KOPT-K1 (cell line): ENCODE data around the gene POU2F3.

ENCODE experiments used
- H3K27ac ChIP-seq: fragments of 200-600 bp; sonication (generic); 2 replicates; pipeline ENCODE4 v1.5.1; 2016; ENCODE audit warnings: antibody characterized with exemption, mild to moderate bottlenecking, low read depth, low read length; ENCODE audit not compliant: poor library complexity, severe bottlenecking
- H3K36me3 ChIP-seq: fragments of 200-600 bp; sonication (generic); 2 replicates; pipeline ENCODE4 v1.5.1; 2017; ENCODE audit warnings: antibody characterized with exemption, mild to moderate bottlenecking, low read length, moderate library complexity; ENCODE audit not compliant: insufficient read depth
- H3K9me3 ChIP-seq: fragments of 200-600 bp; sonication (generic); 2 replicates; pipeline ENCODE4 v1.5.1; 2017; ENCODE audit warnings: antibody characterized with exemption, low read length, mild to moderate bottlenecking; ENCODE audit not compliant: insufficient read depth, poor library complexity, severe bottlenecking

Gene POU2F3

DNA sequence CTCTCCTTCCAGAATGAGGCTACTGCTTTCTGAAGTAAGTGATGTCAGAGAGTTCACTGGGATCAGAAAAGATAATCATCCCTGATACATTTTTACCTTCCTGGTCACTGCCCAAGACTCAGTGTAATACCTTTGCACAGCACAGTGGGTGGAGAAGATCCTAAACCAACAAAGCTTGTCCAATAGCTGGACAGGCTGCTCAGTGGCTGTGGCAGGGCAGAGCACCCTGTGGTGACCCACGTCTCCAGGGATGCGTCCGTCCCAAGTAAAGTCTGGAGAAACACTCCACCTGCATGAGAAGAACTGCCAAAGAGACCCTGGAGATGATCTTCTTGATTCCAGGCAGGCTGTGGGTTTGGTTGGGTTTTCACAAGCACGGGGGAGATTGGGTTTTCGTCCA lies 54.2 kb downstream of the POU2F3 start:
- Histone ChIP-seq H3K9me3 (no peaks in the 10 kb centered on the region), H3K27ac (no peak overlapping the region), H3K36me3 (no peaks in the 10 kb centered on the region)

DNA sequence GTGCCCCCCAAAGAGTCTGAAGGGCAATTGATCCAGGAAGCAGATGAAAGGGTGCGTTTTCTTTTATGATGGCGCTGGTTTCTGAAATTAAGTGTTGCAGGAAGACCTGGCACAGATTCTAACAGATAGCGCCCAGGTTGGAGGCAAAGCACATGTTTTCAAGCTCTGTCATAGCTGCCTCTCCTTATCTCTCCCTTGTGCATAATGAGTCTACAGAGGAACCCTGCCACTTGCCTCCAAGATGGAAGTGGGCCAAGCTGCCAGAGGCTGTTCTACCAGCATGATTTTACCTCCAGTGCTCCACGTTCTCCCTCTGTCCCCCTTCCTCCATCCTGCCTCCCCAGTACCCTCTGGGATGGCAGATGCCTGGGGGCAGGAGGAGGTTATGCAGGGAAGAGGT lies 55.2 kb downstream of the POU2F3 start:
- H3K36me3 ChIP-seq = no peaks in the 10 kb centered on the region
- H3K27ac ChIP-seq = no peak overlapping the region
- H3K9me3 ChIP-seq = no peaks in the 10 kb centered on the region

DNA sequence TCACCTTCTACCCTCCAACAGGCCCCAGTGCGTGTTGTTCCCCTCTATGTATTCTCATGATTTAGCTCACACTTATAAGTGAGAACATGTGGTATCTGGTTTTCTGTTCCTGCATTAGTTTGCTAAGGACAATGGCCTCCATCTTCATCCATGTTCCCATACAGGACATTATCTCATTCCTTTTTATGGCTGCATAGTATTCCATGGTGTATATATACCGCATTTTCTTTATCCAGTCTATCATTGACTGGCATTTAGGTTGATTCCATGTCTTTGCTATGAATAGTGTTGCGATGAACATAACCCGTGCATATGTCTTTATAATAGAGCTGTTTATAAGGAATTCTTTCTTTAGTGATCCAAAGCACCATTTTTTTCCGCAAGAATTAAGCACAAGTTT lies 56.6 kb downstream of the POU2F3 start:
- Histone ChIP-seq H3K27ac (no peak overlapping the region), H3K36me3 (no peaks in the 10 kb centered on the region), H3K9me3 (no peaks in the 10 kb centered on the region)

DNA sequence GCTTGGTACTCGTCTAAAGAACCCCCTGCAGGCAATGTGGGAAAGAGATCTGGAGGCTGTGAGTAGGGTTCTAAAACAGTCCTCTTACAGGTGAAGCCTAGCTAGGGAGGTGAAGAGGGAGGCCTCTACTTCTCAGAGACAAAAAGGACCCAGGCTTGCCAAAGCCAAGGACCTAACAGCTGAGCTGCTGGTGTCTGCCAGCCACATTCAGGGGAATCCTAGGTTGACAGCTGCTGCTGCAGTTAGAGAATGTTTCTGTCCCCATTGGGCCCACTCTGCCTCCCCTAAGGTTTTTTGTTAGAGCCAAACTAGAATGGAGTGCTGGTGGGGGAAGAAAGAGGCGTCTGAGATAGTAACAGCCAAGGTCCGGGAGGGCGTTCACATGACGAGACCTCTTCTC lies 58.5 kb downstream of the POU2F3 start:
- no peaks in the 10 kb centered on the region for H3K9me3 ChIP-seq
- H3K27ac ChIP-seq = no peak overlapping the region

DNA sequence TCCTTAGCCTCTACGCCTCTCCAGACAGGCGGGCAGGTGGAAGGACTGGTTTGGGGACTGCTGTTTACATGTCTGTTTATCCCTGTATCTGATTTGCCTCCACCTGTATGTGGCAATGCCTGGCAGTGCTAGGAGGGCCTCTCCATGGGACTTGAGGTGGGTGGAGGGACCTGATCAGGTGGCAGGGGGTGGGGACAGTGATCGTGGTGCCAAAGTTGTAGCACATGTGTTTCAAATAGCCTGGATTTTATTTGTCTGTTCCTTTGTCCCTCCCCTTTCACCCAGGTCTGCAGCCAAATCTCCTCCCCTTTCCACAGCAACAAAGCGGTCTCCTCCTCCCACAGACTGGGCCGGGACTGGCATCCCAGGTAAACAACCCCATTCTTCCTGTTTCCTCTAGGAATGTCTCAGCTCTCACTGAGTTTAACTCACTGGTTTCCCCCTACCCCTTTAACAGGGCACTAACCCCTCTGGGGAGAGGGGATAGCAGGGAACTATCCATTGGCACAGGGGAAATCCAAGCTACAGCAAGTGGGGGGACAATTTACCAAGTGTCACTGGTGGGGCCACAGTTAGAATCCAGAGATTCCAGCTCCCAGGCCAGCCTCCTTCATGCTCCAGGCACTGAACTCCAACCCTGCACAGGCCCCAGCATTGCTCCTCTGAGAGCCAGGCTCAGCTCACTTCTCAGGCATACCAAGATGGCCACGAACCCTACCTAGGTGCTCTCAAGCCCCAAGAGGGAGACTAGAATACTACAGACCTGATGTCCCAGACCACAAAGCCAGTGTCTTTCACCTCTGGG lies 62.3 kb downstream of the POU2F3 start:
- Histone ChIP-seq H3K36me3 (no peaks in the 10 kb centered on the region), H3K9me3 (no peaks in the 10 kb centered on the region), H3K27ac (no peak overlapping the region)

More for the DNA sequence above, 58.5 kb downstream of the POU2F3 start:
- H3K36me3 ChIP-seq = no peaks in the 10 kb centered on the region

DNA sequence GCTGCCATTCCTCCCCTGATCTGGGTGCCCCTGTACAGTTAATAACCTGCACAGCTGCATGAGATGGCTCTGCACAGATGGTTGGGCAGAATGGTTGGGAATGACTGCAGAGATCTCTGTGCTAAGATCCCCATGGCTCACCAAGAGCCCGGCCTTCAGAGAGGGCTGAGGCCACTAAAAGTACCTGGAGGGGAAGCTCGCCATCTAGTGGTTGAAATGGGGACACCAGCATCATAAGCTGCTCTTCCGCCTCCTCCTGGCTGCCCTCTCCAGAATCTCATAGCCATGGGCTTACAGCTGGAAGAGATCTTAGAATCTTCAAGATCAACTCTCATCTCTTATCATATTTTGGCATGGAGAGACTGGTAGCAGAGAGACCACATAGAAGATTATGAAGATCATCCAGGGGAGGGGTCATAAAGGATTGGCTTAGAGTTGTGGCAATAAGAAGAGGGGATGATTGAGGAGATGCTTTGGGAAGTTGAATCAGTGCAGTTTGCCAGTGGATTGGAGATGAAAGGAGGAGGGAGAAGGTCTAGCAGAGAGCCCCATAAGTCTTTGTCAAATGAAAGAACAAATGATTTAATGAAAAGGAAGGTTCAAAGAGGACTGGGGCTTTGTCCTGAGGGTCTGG lies 63.2 kb downstream of the POU2F3 start:
- Histone ChIP-seq H3K9me3 (no peaks in the 10 kb centered on the region), H3K36me3 (no peaks in the 10 kb centered on the region), H3K27ac (no peak overlapping the region)

DNA sequence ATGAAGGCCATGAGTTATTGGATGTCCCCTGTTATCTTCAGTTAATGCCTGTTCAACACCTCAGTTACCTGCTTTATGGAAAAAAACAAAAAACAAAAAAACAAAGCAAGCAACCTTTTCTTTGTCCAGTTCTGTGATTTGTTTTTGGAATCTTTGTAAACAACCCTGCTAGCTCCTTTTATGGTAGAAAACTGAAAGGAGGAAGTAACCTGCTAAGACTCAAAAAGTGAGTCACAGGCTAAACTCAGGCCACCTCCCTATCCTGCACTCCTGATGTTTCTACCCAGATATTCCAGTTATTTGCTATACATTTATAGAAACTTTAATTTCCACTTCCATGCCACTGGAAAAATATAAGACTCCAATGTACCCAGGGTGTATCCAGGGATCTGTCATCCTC lies 64.6 kb downstream of the POU2F3 start:
- H3K36me3 ChIP-seq = no peaks in the 10 kb centered on the region
- H3K9me3 ChIP-seq = no peaks in the 10 kb centered on the region
- no peak overlapping the region for H3K27ac ChIP-seq

DNA sequence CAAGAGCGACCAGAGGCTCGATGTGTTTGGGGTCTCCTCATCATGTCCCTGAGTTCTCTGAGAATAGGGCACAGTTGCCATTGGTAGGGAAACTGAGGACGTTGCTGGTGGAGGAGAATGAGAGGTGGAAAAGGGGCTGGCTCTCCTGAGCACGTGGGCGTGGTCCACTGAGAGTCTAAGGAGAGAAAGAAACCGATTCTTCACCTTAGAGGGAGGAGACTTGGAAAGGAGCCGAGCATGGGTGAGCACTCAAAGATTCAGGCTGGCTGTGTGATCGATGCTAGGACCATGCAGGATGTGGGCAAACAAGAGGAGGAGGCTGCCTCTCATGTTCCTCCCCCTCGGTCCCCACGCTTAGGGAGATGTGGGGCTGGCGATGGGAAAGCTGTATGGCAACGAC lies 65.3 kb downstream of the POU2F3 start:
- Histone ChIP-seq H3K27ac (no peak overlapping the region), H3K36me3 (no peaks in the 10 kb centered on the region), H3K9me3 (no peaks in the 10 kb centered on the region)

DNA sequence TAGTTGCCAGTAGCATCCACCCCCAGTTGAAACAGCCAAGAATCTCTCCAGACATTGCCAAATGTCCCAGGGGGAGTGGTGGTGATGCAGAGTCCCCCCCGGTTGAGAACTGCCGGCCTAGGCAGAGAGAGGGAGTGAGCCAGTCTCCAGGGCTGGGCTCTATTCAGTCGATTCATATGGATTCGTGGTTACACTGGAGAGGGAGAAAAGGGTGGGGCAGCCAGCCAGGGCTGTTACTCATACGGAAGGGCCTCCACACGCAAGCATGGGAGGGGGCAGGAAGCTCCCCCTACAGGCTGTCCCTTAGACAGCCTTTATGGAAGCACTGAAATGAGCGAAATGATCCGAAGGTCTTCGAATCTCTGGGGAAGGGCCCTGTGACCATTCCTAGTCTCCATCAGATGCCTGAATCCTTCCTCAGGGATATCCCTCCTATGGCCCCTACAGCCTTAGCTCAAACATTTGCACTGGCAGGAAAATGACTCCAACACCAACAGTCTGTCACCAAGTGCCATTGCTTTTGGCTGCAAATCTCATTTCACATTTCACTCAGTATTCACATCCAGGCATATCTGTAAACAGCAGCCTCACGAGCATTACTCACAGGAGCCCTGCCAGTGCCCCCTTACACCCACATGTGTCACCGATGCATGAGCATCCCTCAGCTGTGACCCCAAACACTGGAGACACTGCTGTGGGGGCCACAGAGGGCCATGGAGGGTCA lies 66.7 kb downstream of the POU2F3 start:
- Histone ChIP-seq H3K36me3 (no peaks in the 10 kb centered on the region), H3K27ac (no peak overlapping the region)

DNA sequence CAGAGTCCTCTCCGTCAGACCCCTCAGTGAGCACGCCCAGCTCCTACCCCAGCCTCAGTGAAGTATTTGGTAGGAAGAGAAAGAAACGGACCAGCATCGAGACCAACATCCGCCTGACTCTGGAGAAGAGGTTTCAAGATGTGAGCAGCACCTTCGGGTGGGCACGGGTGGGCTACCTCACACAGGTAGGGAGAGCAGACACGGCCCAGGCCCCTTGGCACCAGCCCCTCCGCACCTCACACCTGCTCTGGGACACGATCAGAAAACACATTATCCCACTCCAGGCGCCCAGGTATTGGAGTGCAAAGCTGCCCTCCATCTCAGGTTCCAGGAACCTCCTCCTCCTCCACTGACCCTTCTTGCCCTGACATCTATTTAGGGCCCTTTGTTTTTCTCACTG lies 67.5 kb downstream of the POU2F3 start:
- Histone ChIP-seq H3K27ac (no peak overlapping the region), H3K36me3 (no peaks in the 10 kb centered on the region), H3K9me3 (no peaks in the 10 kb centered on the region)

More for the DNA sequence above, 66.7 kb downstream of the POU2F3 start:
- H3K9me3 ChIP-seq = no peaks in the 10 kb centered on the region

DNA sequence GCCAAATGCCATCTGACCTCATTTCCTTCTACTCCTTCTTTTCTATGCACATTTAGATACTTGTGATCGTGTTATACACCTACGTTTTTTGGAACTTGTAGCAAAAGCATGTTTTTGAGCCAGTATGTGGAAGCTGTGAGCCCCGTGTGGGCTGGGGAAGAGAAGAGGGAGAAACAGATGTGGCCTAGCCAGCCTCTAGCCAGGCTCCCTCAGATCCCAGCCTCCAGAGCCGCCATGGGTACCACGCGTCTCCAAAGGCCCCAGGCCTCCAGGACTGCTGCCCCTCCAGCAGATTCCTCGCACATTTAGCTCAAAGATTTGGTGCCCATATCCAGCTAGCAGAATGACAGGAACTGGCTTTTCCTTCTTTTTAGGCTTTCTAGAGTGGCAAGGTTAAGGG lies 68.1 kb downstream of the POU2F3 start:
- Histone ChIP-seq H3K27ac (no peak overlapping the region), H3K9me3 (no peaks in the 10 kb centered on the region), H3K36me3 (no peaks in the 10 kb centered on the region)

DNA sequence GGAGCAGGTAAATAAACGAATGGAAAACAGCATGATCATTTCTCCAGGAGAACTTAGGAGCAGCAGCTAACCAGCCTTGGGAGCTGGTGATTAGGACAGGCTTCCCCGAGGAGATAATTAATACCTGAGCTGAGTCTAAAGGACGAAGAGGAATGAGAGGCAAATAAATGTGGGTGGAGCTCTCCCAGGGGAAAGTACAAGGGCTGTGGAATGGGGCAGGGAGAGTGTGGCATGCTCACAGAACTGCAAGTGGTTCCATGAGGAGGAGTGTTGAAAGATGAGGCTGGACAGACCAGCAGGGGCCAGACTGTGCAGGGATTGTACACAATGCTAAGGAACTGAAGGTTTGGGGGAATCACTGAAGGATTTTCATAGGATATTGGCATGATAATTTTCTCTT lies 70.9 kb downstream of the POU2F3 start:
- Histone ChIP-seq H3K9me3 (no peaks in the 10 kb centered on the region), H3K36me3 (no peaks in the 10 kb centered on the region)

DNA sequence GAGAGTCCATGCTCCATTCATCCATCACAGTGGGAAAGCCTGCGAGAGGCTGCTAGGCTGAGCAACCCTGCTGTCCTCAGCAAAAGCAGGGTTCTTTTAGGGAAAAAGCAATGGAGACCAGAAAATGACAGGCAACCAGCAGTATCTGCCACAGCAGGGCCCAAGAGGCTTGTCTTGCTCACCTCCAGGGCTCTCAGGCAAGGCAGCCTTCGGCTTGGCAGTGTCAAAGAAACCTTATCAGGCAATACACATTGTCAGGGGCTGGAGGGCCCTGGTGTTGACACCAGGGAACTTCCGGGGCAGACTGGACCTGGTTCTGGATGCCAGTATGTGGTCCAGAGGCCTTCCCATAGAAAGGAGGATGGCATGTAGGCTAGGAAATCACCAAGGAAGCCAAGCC lies 74.9 kb downstream of the POU2F3 start:
- Histone ChIP-seq H3K9me3 (no peaks in the 10 kb centered on the region), H3K36me3 (no peaks in the 10 kb centered on the region), H3K27ac (no peak overlapping the region)

More for the DNA sequence above, 70.9 kb downstream of the POU2F3 start:
- H3K27ac ChIP-seq = no peak overlapping the region

DNA sequence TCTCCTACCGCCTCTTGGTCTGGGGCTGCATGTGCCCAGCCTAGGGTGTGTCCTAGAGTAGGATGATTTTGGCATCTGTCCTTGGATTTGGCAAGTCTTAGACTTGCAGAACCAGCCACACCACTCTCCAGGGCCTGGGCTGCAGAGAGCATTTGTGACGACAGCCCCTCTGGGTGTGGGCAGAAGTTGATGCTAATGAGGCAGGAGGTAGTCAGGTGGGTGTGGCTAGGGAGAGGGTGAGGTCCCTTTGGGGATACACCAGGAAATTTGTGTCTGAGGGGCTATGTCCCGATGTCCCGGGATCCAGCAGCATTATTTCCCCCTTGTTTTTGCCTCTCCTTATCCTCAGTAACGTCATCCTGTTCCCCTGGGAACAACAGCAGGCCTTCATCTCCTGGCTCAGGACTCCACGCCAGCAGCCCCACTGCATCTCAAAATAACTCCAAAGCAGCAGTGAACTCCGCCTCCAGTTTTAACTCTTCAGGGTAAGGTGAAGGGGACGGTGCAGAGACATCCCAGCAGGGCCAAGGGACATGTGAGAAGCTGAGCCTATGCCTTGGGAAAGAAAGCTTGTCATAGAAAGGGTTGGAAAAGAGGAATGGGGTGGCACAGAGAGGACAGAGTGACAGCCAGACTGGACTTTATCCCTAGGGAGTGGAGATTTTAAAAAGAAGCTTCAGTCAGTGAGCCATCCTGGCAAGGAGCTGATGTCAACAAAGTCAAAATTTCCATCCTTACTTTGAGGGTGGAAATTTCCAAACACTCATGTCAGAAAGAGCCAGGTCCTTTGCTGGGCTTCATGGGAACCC lies 77.1 kb downstream of the POU2F3 start:
- no peak overlapping the region for H3K27ac ChIP-seq

More for the DNA sequence above, 77.1 kb downstream of the POU2F3 start:
- no peaks in the 10 kb centered on the region for H3K9me3 ChIP-seq
- H3K36me3 ChIP-seq = no peaks in the 10 kb centered on the region
